Thoracic aorta (tissue), 2 donors: ENCODE measurements around the gene KIR3DL2. TPM values are rescaled to one million over a fixed set of nuclear protein-coding genes. Genes with fewer than 3 reads are reported as not detected.
"Not testable (repeated sequence)": the region's sequence is repeated elsewhere in the genome, so short reads cannot be mapped to it uniquely, and the experiment has no call there.

Source experiments
- ATAC-seq: fragments of 150-250 bp; one replicate; pipeline ENCODE4 v1.8.0; 2017; ENCODE audit warnings: low read depth; ENCODE audit not compliant: insufficient number of reproducible peaks, low FRiP score
- DNase-seq: peaks from one replicate; pipeline ENCODE4 v3.0.0-alpha.2; 2020; ENCODE audit warnings: low spot score
- H3K27ac ChIP-seq, 2 donors: fragments of 200-600 bp; sonication (generic); 1 replicate in 1 of 2; 2 replicates in 1 of 2; pipeline ENCODE4 v1.5.1; 2016; ENCODE audit warnings: mild to moderate bottlenecking in 2 of 2, moderate library complexity in 2 of 2
- H3K27me3 ChIP-seq: fragments of 200-600 bp; sonication (generic); replicated peaks from 2 replicates; pipeline ENCODE4 v1.6.0; 2016; ENCODE audit warnings: mild to moderate bottlenecking; ENCODE audit not compliant: insufficient read depth
- H3K36me3 ChIP-seq: fragments of 200-600 bp; sonication (generic); one replicate; pipeline ENCODE4 v1.5.1; 2016
- H3K4me1 ChIP-seq, 2 donors: fragments of 200-600 bp; sonication (generic); 1 replicate in 1 of 2; 2 replicates in 1 of 2; pipeline versions ENCODE4 v1.5.1 to v1.6.0; 2016; ENCODE audit warnings: low read depth in 2 of 2, mild to moderate bottlenecking in 1 of 2; ENCODE audit not compliant: control insufficient read depth in 1 of 2
- H3K4me3 ChIP-seq: fragments of 200-600 bp; sonication (generic); 2 replicates; pipeline ENCODE4 v1.5.1; 2016; ENCODE audit warnings: mild to moderate bottlenecking
- H3K9me3 ChIP-seq: fragments of 200-600 bp; sonication (generic); 2 replicates; pipeline ENCODE4 v1.5.1; 2016
- total RNA-seq, 2 donors: library from RNA; depleted of rRNA; stranded (reverse); fragments of >200 nt; gene quantifications; one replicate each; pipeline versions ENCODE4 v1.1.0 to v1.2.3, GENCODE V29; 2016
- TF ChIP-seq, protein P1 (sequence below): fragments of 200-600 bp; sonication (generic); IDR thresholded peaks from one replicate; pipeline ENCODE4 v1.5.1; 2019; ENCODE audit warnings: antibody characterized with exemption

Gene KIR3DL2
- total RNA-seq, 2 donors from 2014 or later = not detected

DNA sequence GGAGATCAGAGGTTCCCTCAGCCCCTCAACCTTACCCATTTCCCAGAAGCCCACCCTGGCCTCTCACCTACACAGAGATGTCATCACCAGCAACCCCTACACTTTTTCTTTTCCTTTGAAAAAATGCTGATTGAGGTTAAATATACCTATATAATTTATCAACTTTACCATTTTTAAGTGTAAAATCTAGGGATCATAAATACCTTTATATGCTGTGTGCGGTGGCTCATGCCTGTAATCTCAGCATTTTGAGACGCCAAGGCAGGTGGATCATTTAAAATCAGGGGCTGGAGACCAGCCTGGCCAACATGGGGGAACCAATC, 43.8 kb upstream of the KIR3DL2 start:
- H3K9me3 ChIP-seq = no peaks in the 10 kb centered on the region
- no peak for ATAC-seq
- H3K27ac ChIP-seq = no peak overlapping the region
- no peak for DNase-seq
- H3K27me3 ChIP-seq = no peaks in the 10 kb centered on the region
- H3K36me3 ChIP-seq = no peaks in the 10 kb centered on the region
- H3K4me1 ChIP-seq = no peaks in the 10 kb centered on the region
- TF ChIP-seq, protein P1, sequence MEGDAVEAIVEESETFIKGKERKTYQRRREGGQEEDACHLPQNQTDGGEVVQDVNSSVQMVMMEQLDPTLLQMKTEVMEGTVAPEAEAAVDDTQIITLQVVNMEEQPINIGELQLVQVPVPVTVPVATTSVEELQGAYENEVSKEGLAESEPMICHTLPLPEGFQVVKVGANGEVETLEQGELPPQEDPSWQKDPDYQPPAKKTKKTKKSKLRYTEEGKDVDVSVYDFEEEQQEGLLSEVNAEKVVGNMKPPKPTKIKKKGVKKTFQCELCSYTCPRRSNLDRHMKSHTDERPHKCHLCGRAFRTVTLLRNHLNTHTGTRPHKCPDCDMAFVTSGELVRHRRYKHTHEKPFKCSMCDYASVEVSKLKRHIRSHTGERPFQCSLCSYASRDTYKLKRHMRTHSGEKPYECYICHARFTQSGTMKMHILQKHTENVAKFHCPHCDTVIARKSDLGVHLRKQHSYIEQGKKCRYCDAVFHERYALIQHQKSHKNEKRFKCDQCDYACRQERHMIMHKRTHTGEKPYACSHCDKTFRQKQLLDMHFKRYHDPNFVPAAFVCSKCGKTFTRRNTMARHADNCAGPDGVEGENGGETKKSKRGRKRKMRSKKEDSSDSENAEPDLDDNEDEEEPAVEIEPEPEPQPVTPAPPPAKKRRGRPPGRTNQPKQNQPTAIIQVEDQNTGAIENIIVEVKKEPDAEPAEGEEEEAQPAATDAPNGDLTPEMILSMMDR = no peak
- H3K4me3 ChIP-seq = no peak overlapping the region

DNA sequence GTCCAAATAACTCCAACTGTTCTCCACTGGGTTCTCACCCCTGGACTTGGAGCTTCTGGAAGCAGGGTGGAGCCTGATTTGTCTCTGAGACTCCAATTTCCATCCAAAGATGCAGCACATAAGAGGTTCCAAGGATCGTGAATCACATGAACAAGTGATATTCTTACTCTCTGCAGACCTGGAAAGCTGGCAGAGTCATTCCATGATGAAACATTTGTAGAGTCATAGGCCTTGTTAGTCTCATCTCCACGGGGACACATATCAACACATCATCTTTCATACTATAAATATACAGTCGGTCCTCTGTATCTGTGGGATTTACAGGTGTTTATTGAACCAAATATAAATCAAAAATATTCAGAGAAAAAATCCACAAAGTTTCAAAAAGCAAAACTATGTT, 35.7 kb upstream of the KIR3DL2 start:
- not testable (repeated sequence) for H3K27me3 ChIP-seq, H3K27ac ChIP-seq, H3K4me1 ChIP-seq, H3K4me3 ChIP-seq, H3K36me3 ChIP-seq, H3K9me3 ChIP-seq, ATAC-seq, DNase-seq

DNA sequence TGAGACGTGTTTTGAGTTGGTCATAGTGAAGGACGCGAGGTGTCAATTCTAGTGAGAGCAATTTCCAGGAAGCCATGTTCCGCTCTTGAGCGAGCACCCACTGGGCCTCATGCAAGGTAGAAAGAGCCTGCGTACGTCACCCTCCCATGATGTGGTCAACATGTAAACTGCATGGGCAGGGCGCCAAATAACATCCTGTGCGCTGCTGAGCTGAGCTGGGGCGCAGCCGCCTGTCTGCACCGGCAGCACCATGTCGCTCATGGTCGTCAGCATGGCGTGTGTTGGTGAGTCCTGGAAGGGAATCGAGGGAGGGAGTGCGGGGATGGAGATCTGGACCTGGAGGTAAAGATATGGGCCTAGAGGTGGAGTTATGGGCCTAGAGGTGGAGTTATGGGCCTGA, 34.0 kb upstream of the KIR3DL2 start, which contains the start of gene KIR3DL1:
TSS of gene KIR3DL1 (plus strand) at position 218 of the 400 bp plus-strand sequence.
- not testable (repeated sequence) for H3K27me3 ChIP-seq, H3K9me3 ChIP-seq, ATAC-seq, H3K4me3 ChIP-seq, DNase-seq, H3K4me1 ChIP-seq, H3K27ac ChIP-seq, H3K36me3 ChIP-seq

DNA sequence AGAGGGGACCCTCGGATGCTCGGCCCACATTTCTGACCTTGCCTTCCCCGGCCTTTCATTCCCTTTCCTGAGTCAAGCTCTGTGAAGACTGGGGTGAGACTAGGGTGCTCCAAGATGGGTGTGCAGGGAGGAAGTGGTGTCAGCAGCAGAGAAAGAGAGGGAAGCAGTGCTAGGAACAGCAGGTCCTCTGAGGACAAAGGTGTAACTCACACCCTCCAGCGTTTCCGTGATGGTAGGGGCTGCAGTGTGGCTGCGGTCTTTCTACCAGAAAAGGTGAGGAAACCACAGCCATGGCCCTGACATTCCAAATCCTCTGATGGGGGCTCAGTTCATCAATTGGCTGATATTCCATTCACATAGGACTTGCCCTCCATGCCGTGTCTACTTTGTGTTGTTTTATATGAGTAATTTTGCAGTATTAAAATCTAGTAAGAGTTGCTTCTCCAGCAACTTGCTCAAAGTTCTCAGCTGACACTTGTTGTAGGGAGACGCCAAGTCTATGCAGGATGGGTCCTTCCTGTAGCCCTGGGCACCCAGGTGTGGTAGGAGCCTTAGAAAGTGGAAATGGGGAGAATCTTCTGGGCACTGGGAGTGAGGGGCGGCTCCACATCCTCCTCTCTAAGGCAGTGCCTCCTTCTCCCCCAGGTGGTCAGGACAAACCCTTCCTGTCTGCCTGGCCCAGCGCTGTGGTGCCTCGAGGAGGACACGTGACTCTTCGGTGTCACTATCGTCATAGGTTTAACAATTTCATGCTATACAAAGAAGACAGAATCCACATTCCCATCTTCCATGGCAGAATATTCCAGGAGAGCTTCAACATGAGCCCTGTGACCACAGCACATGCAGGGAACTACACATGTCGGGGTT, 32.3 kb upstream of the KIR3DL2 start:
- H3K36me3 ChIP-seq = no peaks in the 10 kb centered on the region
- H3K27ac ChIP-seq = no peak overlapping the region
- no peaks in the 10 kb centered on the region for H3K4me1 ChIP-seq
- no peak overlapping the region for H3K4me3 ChIP-seq
- no peak for ATAC-seq
- H3K9me3 ChIP-seq = no peaks in the 10 kb centered on the region
- TF ChIP-seq, protein P1 = no peak
- no peak for DNase-seq
- no peaks in the 10 kb centered on the region for H3K27me3 ChIP-seq

DNA sequence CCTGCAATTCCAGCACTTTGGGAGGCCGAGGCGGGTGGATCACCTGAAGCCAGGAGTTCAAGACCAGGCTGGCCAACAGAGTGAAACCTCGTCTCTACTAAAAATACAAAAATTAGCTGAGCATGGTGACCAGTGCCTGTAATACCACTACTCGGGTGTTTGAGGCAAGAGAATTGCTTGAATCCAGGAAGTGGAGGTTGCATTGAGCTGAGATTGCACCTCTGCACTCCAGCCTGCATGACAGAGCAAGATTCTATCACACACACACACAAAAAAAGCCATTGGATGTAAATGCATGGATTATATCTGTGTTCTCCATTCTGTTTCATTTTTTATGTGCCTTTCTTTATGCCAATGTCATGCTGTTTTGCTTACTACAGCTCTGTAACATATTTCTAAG, 25.8 kb upstream of the KIR3DL2 start:
- not testable (repeated sequence) for H3K9me3 ChIP-seq, H3K27ac ChIP-seq, H3K4me1 ChIP-seq, H3K27me3 ChIP-seq, DNase-seq, H3K36me3 ChIP-seq, H3K4me3 ChIP-seq, ATAC-seq

DNA sequence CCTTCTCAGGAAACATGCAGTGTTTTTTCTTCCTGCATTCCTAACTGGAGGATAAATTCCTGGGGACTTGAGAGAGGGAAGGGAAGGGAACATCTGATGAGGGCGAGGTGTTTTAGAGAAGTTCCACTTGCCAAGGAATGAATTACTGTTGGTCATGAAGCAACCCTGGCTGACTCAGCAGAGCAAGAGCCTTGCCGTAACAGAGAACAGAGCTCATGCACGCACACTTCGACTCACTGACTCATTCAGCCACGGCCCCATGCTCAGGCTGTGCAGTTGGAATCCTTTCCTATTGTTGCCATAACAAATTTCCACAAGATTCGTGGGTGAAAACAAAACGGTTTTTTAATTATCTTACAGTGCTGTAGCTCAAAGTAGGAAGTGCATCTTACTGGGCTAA, 24.9 kb upstream of the KIR3DL2 start:
- H3K27ac ChIP-seq, ATAC-seq, DNase-seq, H3K4me3 ChIP-seq, H3K4me1 ChIP-seq, H3K9me3 ChIP-seq, H3K27me3 ChIP-seq, H3K36me3 ChIP-seq: not testable (repeated sequence)

DNA sequence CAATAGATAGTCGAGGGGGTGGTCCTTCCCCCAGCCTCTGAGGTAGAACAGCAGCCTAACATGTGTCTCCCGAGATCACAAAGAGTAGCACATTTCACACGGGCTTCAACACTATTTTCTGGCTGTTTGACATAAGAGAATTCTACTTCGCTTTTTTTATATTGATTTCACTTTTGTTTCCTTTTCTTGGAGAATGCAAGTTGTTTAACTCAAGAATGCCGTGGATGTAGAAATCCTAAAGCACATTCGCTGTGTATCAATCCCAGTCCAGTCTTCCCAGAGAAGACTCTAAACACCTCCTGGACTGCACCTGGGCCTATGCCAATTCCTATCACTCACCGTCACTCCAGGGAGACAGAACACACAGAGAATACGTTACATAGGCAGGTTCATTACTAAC, 22.2 kb upstream of the KIR3DL2 start:
- DNase-seq, ATAC-seq, H3K4me1 ChIP-seq: not testable (repeated sequence)

DNA sequence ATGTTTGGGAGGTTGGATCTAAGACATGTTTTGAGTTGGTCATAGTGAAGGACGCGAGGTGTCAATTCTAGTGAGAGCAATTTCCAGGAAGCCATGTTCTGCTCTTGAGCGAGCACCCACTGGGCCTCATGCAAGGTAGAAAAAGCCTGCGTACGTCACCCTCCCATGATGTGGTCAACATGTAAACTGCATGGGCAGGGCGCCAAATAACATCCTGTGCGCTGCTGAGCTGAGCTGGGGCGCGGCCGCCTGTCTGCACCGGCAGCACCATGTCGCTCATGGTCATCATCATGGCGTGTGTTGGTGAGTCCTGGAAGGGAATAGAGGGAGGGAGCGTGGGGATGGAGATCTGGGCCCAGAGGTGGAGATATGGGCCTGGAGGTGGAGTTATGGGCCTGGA, 17.7 kb upstream of the KIR3DL2 start, which contains the start of gene KIR2DS4:
TSS of gene KIR2DS4 (plus strand) at position 181 of the 400 bp plus-strand sequence.
- ATAC-seq, H3K9me3 ChIP-seq: not testable (repeated sequence)

More for the DNA sequence above, 22.2 kb upstream of the KIR3DL2 start:
- H3K9me3 ChIP-seq, H3K36me3 ChIP-seq, H3K27me3 ChIP-seq, H3K4me3 ChIP-seq, H3K27ac ChIP-seq: not testable (repeated sequence)

DNA sequence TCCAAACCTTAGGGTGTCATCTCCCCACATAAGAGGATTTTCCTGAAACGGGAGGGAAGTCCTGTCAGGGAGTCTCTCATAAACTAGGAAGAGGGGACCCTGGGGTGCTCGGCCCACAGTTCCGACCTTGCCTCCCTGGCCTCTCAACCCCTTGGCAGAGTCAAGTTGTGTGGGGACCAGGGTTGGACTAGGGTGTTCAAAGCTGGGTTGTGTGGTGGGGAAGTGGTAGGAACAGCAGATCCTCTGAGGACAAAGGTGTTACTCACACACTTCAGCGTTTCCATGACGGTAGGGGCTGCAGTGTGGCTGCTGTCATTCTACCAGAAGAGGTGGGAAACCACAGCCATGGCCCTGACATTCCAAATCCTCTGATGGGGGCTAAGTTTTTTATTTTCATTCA, 15.1 kb upstream of the KIR3DL2 start:
- not testable (repeated sequence) for ATAC-seq, H3K9me3 ChIP-seq, H3K27me3 ChIP-seq, H3K4me1 ChIP-seq, DNase-seq, H3K36me3 ChIP-seq, H3K4me3 ChIP-seq, H3K27ac ChIP-seq

More for the DNA sequence above, 17.7 kb upstream of the KIR3DL2 start, which contains the start of gene KIR2DS4:
- H3K4me3 ChIP-seq, H3K27ac ChIP-seq, DNase-seq, H3K4me1 ChIP-seq, H3K27me3 ChIP-seq, H3K36me3 ChIP-seq: not testable (repeated sequence)

DNA sequence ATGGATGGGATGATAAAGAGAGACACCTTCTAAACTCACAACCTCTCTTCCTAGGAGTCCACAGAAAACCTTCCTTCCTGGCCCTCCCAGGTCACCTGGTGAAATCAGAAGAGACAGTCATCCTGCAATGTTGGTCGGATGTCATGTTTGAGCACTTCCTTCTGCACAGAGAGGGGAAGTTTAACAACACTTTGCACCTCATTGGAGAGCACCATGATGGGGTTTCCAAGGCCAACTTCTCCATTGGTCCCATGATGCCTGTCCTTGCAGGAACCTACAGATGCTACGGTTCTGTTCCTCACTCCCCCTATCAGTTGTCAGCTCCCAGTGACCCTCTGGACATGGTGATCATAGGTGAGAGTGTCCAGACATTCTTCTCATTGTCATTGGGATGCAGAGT, 12.7 kb upstream of the KIR3DL2 start:
- not testable (repeated sequence) for H3K4me1 ChIP-seq, DNase-seq, ATAC-seq, H3K4me3 ChIP-seq, H3K27ac ChIP-seq, H3K36me3 ChIP-seq, H3K27me3 ChIP-seq, H3K9me3 ChIP-seq

DNA sequence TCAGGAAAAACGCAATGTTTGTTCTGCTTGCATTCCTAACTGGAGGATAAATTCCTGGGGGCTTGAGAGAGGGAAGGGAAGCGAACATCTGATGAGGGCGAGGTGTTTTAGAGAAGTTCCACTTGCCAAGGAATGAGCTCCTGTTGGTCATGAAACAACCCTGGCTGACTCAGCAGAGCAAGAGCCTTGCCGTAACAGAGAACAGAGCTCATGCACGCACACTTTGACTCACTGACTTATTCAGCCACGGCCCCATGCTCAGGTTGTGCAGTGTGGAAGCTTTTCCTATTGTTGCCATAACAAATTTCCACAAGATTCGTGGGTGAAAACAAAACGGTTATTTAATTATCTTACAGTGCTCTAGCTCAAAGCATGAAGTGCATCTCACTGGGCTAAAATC, 7.1 kb upstream of the KIR3DL2 start:
- not testable (repeated sequence) for H3K27me3 ChIP-seq, H3K4me1 ChIP-seq, H3K27ac ChIP-seq, DNase-seq, H3K9me3 ChIP-seq, H3K36me3 ChIP-seq, ATAC-seq, H3K4me3 ChIP-seq
